HG03342 (cell line): ENCODE results near the gene GLI2.

Experiments
- ATAC-seq: cut with Tn5 transposase; IDR thresholded peaks from one replicate; pipeline ENCODE4 v1.9.1; 2021; ENCODE audit warnings: mild to moderate bottlenecking, moderate library complexity; ENCODE audit not compliant: unreplicated experiment

The GLI2 gene

DNA sequence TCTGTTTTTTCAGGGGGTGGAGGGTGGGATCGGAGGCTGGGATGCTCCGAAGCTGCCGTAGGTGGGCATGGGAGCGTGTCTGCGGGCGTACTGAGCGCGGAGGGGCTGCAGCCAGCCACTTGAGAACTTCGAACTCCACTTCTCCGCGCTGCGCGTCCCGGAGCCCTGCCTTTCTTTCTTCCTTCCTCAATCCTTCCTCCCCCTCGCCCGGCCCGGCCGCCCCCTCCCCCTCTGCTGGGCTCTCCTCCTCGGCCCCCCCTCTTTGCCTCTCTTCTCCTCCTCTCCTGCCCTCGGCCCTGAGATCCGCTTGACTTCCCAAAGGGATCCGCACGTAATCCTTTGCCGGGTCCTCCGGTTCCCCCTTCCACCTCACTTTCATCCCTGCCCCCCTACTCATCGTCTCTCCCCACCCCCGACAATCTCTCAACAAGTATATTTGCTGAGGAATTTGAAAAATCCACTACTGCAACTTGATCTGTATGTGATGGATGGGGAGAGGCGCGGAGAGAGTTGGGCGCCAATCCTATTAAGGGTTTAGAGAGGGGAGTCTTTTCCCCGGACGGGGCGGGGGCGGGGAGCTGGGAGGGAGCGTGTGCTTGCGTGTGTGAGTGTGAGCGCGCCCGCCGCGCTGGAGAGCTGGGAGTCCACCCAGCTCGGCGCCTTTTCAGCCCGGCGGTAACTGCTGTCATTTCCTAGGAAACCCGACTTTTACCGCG lies 1.1 kb downstream of the GLI2 start:
- no peak for ATAC-seq

- ATAC-seq = no peak
These were observed 1.9 kb downstream of the GLI2 start for GRCh38 chr2:120737340-120738101.

DNA sequence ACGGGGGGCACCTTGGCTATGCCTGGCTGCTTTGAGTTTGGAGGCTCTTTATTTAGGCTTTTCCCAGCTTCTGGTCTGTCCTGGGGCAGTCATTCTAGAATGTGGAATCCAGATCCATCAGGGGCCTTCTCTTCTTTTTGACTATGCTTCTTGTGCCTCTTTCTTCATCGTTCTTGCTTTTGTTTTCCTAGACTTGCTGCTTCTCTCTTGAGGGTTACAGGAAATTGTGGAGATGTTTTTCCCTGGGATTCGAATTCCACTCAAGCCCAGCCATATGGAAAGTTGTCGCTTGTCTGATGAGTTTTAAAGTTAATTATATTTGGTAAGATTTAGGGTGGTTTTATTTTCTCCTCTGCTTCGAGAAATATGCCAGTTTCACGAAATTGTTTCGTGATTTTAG lies 2.4 kb downstream of the GLI2 start:
- no peak for ATAC-seq

DNA sequence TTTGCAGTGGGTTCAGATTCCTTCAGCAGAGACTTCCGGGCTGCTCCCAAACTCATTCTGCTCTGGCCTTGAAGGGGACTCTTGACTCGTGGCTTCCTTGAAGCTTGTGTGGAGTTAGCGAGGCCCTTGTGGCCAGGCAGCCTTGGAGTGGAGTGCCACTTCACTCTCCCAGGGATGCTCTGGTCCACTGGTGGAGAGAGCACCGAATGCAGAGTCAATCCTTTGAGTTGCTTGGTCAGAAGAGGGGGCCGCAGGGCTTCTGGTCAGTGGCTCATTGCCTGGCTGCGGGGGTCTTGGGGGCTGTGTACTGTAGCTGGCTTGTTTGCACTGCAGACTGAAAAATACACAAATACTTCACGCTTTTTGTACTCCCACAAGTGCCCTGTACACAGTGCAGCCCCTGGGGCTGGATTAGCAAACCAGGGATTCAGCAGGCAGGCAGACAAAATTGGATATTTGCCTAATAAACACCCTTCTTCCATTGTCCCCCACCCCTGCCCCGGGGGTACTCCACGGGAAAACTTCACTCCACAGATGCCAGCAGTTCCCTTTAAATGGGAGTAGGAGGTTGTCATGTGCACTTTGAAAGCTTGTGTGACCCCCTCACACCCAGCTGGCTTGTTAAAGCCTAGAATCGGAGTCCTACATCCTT lies 3.2 kb downstream of the GLI2 start:
- no peak for ATAC-seq

GRCh38 chr2:120739438-120740090 lies 3.9 kb downstream of the GLI2 start:
- no peak for ATAC-seq

GRCh38 chr2:120740375-120740764 lies 4.7 kb downstream of the GLI2 start:
- ATAC-seq = no peak

DNA sequence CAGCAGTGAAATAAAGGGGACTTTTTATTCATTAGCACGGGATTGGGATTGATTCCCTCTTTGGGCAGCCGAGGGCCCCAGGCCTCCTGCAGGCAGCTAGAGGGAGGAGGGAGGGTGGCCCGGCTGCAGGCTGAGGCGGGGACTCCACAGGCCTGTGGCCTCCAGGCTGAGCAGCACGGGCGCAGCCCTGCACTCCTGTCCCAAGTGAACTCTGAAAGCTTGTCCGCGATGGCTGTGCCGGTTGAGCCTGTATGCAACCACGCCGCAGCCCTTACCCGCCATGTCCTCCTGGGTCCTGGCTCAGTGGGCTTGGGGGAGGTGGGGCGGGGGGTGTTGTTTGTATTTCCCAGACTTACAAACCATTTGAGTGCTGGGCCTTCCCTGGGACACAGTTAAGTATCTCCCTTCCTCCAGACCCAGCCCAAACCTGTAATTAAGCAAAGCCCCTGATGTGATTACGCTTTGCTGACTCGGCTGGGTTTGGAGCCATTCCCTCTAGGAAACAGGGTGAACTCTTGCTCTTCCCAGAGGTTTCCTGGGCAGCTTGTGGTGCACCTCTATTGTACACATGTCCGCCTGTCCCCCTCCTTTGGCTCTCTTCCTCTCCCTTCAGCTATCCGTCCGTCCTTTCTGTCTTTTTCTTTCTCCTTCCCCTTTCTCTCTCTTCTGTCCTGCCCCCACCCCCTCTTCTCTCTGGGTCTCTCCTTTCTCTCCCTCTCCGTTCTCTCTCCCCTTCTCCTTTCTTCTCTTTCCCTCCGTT lies 5.3 kb downstream of the GLI2 start:
- ATAC-seq = no peak

- no peak for ATAC-seq
These were observed 6.2 kb downstream of the GLI2 start for GRCh38 chr2:120741571-120742561.

DNA sequence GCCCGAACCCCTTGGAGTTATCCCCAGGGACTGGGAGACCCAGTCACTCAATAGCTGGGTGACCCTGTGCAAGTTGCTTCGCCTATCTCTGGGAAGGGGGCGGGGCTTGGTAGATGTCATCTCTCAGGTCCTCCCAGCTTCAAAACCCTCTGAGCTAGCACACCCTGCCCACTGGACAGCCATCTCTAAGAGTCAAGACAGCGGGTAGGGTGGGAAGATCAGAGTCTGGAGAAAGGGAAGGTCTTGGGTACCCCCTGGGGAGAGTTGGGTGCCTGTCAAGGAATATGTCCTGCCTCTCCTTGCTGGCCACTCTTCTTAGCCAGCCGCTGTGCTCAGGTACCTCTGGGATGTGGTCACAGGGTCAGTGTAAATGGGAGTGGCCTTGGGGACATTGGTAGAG lies 8.0 kb downstream of the GLI2 start:
- no peak for ATAC-seq

- ATAC-seq = no peak
These were observed 9.1 kb downstream of the GLI2 start for GRCh38 chr2:120744817-120745216.

DNA sequence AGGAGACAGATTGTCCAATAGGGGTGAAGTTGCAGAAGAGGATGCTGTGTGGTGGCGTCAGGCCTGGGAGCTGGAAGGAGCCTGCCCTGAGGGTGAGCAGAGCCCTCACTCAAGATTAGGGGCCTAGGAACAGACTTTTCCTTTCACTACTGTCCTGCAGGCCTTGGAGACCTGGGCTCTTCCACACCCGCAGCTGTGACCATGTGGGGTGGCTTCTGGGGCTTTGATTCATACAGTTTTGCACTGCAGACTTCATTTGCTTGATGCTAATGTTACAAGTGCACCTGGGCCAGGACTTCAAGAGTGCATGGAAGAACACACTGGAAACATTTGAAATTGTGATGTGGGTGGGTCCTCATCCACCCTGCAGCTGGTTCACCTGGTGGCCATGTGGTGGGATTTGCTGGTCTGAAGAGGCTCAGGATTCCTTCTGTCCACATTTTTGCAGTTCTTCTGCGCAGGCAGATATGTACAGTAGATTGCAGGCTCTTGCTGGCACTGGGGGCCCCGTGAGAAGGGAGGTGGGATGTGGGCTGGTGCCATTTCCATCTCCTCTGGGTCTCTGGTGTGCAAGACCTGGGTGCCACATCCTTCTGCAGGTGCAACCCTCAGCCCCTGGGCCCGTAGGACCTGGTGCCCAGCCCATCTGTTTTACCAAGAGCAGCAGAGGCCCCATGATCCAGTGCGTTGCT lies 9.9 kb downstream of the GLI2 start:
- no peak for ATAC-seq

DNA sequence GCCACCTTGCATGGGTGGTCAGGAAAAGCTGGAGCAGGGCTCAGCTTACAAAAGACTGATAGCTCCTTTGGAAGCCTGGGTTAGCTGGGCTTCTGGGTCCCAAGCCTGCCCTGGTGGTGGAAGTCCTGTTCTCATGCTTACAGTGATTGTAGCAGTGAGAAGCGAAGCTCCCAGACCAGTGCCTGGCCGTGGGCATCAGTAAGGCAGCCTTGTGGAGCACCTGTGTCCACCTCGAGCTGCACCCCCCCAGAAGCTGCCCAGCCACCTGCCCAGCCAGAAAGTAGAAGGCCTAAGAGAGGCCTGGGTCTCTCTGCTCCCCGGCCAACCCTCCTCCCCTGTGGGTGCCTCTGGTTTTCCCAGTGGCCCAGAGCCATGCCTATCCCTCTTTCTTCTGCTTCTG lies 10.5 kb downstream of the GLI2 start:
- ATAC-seq = no peak

- ATAC-seq = no peak
These were observed 11.6 kb downstream of the GLI2 start for GRCh38 chr2:120747281-120747680.

- ATAC-seq = no peak
These were observed 12.0 kb downstream of the GLI2 start for GRCh38 chr2:120747706-120748105.

GRCh38 chr2:120748310-120748709 lies 12.6 kb downstream of the GLI2 start:
- no peak for ATAC-seq

DNA sequence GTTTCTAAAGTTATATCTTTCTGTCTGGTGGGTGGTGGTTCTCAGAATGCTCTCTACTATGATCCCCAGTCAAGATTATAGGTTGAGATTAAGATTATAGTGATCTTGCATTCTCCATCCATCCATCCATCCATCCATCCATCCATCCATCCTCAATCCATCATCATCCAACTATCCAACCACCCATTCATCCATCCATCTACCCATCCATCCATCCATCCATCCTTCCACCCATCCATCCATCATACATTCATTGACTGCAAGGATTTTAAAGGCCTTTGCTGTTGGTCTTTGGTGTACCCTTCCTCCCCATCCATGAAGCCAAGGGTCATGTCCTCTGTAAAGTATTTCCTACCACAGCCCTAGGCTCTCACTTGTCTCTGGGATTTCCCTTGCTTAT lies 13.1 kb downstream of the GLI2 start:
- ATAC-seq = no peak

DNA sequence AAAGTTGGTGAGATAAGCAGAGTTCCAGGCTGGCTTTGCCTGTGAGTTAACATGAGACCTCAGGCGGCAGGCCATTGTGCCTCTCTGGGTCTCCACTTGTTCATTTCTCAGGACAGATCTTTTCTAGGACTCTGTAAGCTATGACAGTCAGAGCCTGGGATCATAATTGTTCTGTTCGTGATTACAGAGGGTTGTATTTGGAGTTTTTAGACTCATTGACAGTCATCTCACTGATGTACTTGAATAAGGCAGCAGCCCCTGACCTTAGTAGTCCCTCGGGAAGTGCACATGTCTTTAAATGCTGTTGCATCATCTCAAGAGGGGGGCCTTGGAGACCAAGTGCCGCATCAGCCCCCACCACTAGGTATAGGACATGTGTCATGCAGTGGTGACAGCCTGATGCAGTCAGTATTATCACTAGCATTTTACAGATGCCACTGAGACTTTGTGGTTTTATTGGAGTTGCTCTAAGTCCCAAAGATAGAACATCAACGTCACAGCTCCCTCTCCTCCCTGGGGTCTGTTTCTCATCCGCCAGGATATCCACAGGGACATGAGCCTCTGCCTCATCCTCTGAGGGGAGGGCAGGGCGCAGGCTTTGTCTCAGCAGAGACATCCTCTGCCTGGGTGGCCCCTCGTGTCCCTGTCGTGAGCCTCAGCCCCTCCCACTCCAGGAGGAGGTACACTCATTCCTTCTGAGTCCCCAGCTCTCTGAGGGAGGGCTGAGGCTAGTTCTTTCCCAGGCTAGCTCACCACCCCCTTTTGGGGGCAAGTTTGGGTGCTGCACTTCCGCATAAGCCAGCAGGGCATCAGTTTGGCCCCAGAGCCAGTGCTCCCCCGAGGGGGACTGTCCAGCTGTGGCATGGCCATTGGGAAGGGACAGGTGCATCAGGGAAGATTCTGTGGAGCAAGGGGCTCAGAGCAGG lies 14.1 kb downstream of the GLI2 start:
- no peak for ATAC-seq
